ENCODE results near the gene BICD1. TPM values are rescaled to one million over a fixed set of nuclear protein-coding genes. Genes with fewer than 3 reads are reported as not detected.

BICD1 gene
- total RNA-seq, 1 donor from 2014 or later: 33.8 TPM

DNA sequence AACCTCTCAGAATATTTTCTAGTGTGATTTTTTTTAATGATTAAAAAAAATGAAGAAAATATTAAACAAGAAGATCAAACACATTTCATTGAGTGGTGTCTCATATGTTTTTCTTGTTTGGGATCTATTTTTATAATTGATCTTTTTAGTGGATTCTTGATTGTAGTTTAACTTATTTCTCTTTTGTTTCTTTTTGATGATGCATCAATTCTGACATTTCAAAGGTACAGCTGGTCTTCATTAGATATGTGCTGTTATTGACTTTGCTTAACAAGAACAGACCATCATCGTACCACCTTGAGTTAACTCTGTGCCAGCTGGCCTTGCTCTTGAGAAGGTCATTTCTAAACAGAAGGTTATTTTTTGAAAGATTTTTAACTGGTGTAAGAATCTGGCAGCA is 246.9 kb downstream of the BICD1 start:
- intact Hi-C loops (cut with DNase I): no loop called here
- no peak overlapping the region for H3K4me3 ChIP-seq
- no peak for DNase-seq (ENCODE audit: low spot score in 2 of 2)
- H3K4me1 ChIP-seq: no peaks in the 10 kb centered on the region
- no peak overlapping the region for H3K27ac ChIP-seq
- H3K36me3 ChIP-seq: peaks cover 5 to 10% of the 10 kb centered on the region in 2 donors
- TF ChIP-seq, protein P1, sequence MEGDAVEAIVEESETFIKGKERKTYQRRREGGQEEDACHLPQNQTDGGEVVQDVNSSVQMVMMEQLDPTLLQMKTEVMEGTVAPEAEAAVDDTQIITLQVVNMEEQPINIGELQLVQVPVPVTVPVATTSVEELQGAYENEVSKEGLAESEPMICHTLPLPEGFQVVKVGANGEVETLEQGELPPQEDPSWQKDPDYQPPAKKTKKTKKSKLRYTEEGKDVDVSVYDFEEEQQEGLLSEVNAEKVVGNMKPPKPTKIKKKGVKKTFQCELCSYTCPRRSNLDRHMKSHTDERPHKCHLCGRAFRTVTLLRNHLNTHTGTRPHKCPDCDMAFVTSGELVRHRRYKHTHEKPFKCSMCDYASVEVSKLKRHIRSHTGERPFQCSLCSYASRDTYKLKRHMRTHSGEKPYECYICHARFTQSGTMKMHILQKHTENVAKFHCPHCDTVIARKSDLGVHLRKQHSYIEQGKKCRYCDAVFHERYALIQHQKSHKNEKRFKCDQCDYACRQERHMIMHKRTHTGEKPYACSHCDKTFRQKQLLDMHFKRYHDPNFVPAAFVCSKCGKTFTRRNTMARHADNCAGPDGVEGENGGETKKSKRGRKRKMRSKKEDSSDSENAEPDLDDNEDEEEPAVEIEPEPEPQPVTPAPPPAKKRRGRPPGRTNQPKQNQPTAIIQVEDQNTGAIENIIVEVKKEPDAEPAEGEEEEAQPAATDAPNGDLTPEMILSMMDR (IDR thresholded peaks at IDR 0.05): no peak
- H3K9me3 ChIP-seq: no peaks in the 10 kb centered on the region
- H3K27me3 ChIP-seq: no peaks in the 10 kb centered on the region

DNA sequence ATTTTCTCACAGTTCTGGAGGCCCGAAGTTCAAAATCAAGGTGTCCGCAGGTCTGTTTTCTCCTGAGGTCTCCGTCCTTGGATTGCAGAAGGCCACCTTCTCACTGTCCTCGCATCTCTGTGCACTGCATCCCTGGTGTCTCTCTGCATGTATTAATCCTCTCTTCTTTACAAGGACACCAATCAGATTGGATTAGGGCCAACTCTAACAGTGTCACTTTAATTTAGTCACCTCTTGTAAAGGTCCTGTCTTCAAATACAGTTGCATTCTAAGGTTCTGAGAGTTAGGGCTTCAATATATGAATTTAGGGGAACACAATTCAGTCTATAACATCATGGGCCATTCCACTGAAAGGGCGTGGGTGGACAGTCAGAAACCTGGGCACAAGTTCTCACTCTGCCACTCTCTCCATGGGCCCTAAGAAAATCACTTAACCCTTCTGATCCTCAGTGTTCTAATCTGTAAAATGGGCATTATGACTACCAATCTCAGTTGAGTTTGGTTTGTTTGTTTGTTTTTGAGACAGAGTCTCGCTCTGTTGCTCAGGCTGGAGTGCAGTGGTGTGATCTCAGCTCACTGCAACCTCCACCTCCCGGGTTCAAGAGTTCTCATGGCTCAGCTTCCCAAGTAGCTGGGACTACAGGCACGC is 251.1 kb downstream of the BICD1 start:
- H3K9me3 ChIP-seq: no peaks in the 10 kb centered on the region
- H3K4me1 ChIP-seq: no peaks in the 10 kb centered on the region
- no peak overlapping the region for H3K27ac ChIP-seq
- H3K4me3 ChIP-seq: no peak overlapping the region
- TF ChIP-seq, protein P1 (IDR thresholded peaks at IDR 0.05): no peak
- H3K36me3 ChIP-seq: peaks cover 0 to 5% of the 10 kb centered on the region in 2 donors
- intact Hi-C loops (cut with DNase I): no loop called here
- DNase-seq (ENCODE audit: low spot score in 2 of 2): no peak
- no peaks in the 10 kb centered on the region for H3K27me3 ChIP-seq

DNA sequence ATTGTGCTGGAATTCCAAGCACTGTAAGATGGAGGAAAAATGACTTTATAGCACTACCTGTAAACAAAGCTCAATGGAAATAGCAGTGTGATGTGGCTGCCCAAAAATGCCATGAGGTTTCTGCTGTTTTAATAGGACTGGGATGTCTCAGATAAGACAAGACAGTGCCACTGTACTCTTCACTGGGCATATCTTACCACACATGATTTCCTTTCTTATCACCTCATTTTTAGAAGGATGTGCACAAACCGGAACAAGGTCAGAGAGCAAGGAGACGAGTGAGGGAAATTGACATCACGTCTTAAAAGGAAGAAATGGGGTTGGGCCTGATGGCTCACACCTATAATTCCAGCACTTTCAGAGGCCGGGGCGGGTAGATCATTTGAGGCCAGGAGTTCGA is 254.3 kb downstream of the BICD1 start:
- Histone ChIP-seq H3K9me3 (no peaks in the 10 kb centered on the region), H3K27me3 (no peaks in the 10 kb centered on the region), H3K27ac (no peak overlapping the region), H3K4me1 (no peaks in the 10 kb centered on the region), H3K4me3 (no peak overlapping the region), H3K36me3 (peaks cover 0 to 5% of the 10 kb centered on the region in 2 donors)
- TF ChIP-seq, protein P1 (IDR thresholded peaks at IDR 0.05): no peak
- no peak for DNase-seq (ENCODE audit: low spot score in 2 of 2)
- intact Hi-C loops (cut with DNase I): no loop called here

DNA sequence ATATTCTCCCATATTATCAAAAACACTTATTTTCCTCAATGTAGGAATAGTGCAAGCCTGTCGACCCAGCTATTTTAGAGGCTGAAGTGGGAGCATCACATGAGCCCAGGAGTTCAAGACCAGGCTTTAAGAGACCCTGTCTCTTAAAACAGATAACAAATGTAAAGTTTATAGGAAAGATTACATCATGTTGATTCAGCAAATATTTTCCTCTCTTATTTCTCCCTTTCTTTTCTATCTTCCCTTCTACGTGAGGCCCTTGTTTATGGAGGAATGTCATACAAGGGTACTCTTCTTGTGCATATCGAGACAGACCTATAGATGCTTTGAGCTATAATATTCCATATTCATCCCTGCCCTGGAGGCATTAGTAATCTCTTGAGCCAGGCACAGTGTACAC is 256.2 kb downstream of the BICD1 start:
- TF ChIP-seq, protein P1 (IDR thresholded peaks at IDR 0.05): no peak
- intact Hi-C loops (cut with DNase I): no loop called here
- Histone ChIP-seq H3K9me3 (no peaks in the 10 kb centered on the region), H3K27me3 (no peaks in the 10 kb centered on the region), H3K27ac (no peak overlapping the region), H3K4me1 (no peaks in the 10 kb centered on the region), H3K36me3 (no peaks in the 10 kb centered on the region), H3K4me3 (no peak overlapping the region)
- DNase-seq (ENCODE audit: low spot score in 2 of 2): no peak

DNA sequence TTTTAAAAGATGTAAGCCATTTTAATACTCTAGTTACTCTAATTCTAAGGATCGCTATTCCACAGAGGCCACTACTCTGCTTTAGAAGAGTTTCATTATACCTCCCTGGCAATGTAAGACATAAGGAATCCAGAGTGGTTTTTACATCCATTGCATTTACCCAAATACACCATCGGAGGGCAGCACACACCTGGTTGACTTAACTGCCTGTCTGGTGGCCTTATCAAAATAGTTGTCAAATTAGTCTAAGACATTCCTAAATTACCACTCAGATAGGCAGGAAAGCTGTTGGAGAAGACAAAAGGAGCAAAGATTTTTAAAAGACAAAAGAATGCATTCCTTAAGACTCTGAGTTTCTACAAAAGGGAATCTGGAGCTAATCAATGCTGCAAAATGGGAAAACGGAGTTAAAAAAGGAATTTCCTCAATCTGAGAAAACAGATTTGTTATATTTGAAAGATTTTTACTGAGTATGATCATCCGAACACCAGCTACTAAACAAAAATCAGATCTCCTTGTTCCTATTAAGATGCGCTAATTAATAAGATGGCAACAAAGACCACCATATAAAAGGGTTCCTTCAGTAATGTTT is 258.9 kb downstream of the BICD1 start:
- H3K27me3 ChIP-seq: no peaks in the 10 kb centered on the region
- H3K4me1 ChIP-seq: no peaks in the 10 kb centered on the region
- intact Hi-C loops (cut with DNase I): loop anchor here (2.0 to 5.0 kb wide), 2 partner anchors 292 to 307 kb away; no protein-coding TSS in a partner anchor
- H3K27ac ChIP-seq: no peak overlapping the region
- no peaks in the 10 kb centered on the region for H3K36me3 ChIP-seq
- TF ChIP-seq, protein P1 (IDR thresholded peaks at IDR 0.05): peak; percentile 40 to 79 (median 66)
- no peaks in the 10 kb centered on the region for H3K9me3 ChIP-seq
- DNase-seq (ENCODE audit: low spot score in 2 of 2): peak in 1 of 2 donors; percentile 69
- H3K4me3 ChIP-seq: no peak overlapping the region

All from ascending aorta (tissue), 2 donors.